ENCODE results near the gene MAPK14.

DNA sequence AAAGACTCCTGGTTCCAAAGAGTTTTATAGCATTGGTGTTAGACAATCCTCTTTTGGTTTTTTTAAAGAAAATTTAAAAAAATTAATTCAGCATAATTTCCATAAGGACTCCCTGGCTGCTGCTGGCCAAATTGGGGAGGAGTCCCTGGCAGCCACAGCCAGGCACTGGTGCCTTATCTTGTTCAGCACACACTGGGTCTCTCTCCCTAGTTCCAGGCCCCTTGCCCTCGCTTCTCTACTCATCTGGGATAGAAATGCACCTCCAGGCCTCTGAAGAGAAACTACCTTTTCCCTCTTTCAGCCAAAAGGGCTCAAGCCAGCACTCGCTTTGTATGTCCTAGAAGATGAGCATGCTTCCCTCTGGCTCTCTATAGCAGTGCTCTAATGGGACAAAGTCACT is 89.3 kb downstream of the MAPK14 start:
- TF ChIP-seq, protein P1, sequence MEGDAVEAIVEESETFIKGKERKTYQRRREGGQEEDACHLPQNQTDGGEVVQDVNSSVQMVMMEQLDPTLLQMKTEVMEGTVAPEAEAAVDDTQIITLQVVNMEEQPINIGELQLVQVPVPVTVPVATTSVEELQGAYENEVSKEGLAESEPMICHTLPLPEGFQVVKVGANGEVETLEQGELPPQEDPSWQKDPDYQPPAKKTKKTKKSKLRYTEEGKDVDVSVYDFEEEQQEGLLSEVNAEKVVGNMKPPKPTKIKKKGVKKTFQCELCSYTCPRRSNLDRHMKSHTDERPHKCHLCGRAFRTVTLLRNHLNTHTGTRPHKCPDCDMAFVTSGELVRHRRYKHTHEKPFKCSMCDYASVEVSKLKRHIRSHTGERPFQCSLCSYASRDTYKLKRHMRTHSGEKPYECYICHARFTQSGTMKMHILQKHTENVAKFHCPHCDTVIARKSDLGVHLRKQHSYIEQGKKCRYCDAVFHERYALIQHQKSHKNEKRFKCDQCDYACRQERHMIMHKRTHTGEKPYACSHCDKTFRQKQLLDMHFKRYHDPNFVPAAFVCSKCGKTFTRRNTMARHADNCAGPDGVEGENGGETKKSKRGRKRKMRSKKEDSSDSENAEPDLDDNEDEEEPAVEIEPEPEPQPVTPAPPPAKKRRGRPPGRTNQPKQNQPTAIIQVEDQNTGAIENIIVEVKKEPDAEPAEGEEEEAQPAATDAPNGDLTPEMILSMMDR (IDR thresholded peaks at IDR 0.05), result no peak
- TF ChIP-seq POLR2A (IDR thresholded peaks at IDR 0.05), result no peak
